Measurements from ENCODE around the gene SLC52A3.
"Not testable (repeated sequence)": the region's sequence is repeated elsewhere in the genome, so short reads cannot be mapped to it uniquely, and the experiment has no call there.

DNA sequence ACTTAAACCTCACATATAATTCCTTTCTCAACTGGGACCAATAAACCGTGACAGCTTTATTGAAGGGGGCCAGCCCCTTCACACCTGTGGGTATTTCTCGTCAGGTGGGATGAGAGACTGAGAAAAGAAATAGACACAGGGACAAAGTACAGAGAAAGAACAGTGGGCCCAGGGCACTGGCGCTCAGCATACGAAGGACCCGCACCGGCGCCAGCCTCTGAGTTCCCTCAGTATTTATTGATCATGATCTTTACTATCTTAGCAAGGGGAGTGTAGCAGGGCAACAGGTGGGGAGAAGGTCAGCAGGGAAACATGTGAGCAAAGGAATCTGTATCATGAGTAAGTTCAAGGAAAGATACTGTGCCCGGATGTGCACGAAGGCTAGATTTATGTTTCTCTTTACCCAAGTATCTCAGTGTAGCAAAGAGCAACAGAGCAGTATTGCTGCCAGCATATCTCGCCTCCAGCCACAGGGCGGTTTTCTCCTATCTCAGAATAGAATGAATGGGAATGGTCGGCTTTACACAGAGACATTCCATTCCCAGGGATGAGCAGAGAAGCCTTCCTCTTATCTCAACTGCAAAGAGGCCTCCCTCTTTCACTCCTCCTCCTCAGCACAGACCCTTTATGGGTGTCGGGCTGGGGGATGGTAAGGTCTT, 43.6 kb upstream of the SLC52A3 start:
- TF ChIP-seq, protein P1, sequence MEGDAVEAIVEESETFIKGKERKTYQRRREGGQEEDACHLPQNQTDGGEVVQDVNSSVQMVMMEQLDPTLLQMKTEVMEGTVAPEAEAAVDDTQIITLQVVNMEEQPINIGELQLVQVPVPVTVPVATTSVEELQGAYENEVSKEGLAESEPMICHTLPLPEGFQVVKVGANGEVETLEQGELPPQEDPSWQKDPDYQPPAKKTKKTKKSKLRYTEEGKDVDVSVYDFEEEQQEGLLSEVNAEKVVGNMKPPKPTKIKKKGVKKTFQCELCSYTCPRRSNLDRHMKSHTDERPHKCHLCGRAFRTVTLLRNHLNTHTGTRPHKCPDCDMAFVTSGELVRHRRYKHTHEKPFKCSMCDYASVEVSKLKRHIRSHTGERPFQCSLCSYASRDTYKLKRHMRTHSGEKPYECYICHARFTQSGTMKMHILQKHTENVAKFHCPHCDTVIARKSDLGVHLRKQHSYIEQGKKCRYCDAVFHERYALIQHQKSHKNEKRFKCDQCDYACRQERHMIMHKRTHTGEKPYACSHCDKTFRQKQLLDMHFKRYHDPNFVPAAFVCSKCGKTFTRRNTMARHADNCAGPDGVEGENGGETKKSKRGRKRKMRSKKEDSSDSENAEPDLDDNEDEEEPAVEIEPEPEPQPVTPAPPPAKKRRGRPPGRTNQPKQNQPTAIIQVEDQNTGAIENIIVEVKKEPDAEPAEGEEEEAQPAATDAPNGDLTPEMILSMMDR (IDR thresholded peaks at IDR 0.05), result not testable (repeated sequence)
- not testable (repeated sequence) for TF ChIP-seq POLR2A (IDR thresholded peaks at IDR 0.05)

All from Peyer's patch (tissue), 4 donors.